ENCODE data around the gene CRYGD.
A peak's percentile ranks its signal among the peaks of the same experiment; 100 is the strongest.

The CRYGD gene

GRCh38 chr2:208077276-208077675, 47.0 kb downstream of the CRYGD start:
- DNase-seq, result no peak

DNA sequence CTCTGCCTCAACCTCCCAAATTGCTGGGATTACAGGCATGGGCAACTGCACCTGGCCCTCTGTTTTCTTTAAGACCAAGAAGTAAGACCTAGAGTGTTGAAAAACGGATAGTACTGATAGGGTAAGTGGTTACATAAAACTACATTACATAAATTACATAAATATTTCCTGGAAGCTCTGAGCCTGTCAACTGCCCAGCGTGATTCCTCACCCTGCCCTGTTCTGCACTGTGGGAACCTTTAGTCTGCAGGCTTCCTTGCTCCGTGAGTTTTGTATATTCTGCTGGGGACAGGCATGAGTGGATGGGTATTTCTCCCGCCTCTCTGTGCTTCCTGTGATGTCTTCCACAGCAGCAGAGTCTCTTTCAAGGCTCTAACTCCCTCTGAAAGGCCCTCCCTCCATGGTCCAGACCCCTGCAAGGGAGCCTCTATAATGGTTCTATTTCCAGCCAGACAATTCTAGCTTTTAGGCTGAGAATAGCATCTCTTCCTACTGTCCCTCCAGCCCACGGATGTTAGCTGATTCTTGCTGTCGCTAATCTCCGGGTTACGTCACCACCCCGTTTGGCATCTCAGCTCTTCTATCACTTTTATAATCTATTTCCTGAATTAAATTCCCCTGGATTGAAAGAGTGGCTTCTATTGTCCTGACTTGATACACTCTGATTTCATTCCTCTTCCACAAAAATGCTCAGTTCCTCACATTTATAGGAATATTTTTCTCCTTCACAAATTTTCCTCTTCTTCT, 49.5 kb downstream of the CRYGD start:
- DNase-seq, result no peak

DNA sequence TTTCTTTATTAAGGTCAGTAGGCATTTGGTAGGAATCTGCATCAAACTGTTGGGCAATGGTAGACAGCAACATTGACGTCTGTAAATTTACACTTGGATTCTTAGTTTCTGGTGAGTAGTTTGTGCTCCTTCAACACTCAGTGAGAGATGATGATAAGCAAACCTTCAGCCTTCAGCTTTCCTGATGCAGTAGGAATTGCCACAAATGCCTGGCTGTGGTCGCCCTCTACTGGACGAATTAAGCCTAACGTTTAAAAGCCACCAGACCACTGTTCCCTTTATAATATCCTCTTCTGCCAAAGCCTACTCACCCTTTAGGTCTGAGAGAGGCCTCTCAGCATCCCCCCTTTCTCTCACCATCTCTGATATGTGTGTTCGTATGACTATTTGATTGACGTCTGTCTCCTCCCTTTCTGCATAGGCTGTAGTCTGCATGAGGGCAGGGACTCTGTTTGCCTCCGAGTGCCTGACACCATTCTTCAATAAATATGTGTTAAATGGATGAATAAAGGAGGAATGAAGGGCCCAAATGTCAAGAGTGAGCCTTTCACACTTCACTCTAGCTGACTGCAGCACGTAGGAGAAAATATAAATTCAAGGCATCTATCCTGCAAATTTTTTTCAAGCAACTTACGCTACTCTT, 52.0 kb downstream of the CRYGD start:
- DNase-seq, result peak; percentile 38
